ENCODE measurements around the gene GALNT9.

DNA sequence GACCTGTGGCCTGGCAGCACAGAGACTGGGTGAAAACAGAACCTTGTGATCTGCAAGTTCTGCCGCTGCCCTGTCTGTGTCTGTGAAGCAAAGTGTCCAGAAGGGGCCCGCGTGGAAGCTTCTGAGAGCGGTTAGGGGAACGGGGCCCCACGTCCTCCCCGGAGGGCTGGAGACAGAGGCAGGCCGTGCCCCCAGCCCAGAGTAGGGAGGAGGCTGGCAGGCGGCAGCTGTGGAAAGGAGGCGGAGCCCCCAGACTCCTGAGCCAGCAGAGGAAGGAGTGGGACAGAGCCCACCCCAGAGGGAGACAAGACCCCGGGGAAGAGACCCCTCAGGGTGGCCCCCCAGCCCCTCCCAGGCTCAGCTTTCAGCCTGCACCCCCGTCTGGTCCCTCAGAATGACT is 49.0 kb downstream of the GALNT9 start:
- TF ChIP-seq, protein P1, sequence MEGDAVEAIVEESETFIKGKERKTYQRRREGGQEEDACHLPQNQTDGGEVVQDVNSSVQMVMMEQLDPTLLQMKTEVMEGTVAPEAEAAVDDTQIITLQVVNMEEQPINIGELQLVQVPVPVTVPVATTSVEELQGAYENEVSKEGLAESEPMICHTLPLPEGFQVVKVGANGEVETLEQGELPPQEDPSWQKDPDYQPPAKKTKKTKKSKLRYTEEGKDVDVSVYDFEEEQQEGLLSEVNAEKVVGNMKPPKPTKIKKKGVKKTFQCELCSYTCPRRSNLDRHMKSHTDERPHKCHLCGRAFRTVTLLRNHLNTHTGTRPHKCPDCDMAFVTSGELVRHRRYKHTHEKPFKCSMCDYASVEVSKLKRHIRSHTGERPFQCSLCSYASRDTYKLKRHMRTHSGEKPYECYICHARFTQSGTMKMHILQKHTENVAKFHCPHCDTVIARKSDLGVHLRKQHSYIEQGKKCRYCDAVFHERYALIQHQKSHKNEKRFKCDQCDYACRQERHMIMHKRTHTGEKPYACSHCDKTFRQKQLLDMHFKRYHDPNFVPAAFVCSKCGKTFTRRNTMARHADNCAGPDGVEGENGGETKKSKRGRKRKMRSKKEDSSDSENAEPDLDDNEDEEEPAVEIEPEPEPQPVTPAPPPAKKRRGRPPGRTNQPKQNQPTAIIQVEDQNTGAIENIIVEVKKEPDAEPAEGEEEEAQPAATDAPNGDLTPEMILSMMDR (IDR thresholded peaks at IDR 0.05; ENCODE audit: poor library complexity, severe bottlenecking): no peak
- TF ChIP-seq EZH2 (IDR thresholded peaks at IDR 0.05; ENCODE audit: borderline replicate concordance, insufficient read depth, low read length, poor library complexity, severe bottlenecking): no peak
- TF ChIP-seq POLR2AphosphoS5 (IDR thresholded peaks at IDR 0.05): no peak
- no peak for TF ChIP-seq RAD21 (conservative IDR thresholded peaks at IDR 0.05)
- TF ChIP-seq TAF1 (IDR thresholded peaks at IDR 0.05; ENCODE audit: low read depth): no peak
